ENCODE results near the gene KIF5A. TPM values are rescaled to one million over a fixed set of nuclear protein-coding genes. Genes with fewer than 3 reads are reported as not detected.

The KIF5A gene
- total RNA-seq, 1 donor from 2014 or later: 0.14 TPM

DNA sequence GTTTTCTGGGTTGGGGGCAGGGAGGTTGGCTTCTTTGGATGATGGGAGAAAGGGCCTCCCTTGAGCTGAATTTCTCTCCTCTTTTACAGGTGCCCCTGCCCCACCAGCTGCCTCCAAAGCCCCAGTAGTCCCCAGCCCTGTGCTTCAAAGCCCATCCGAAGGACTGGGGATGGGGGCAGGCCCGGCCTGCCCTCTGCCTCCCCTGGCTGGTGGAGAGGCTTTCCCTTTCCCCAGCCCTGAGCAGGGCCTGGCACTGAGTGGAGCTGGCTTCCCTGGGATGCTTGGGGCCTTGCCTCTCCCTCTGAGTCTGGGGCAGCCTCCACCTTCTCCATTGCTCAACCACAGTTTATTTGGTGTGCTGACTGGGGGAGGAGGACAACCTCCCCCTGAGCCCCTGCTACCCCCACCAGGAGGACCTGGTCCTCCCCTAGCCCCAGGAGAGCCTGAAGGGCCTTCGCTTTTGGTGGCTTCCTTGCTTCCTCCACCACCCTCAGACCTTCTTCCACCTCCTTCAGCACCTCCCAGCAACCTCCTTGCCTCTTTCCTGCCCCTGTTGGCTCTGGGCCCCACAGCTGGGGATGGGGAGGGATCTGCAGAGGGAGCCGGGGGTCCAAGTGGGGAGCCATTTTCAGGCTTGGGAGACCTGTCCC is 23.2 kb upstream of the KIF5A start:
- Histone ChIP-seq H3K36me3 (peaks cover 75% of the 10 kb centered on the region), H3K27ac (no peak overlapping the region), H3K27me3 (no peaks in the 10 kb centered on the region), H3K4me1 (peaks cover 24% of the 10 kb centered on the region), H3K4me3 (no peak overlapping the region), H3K9me3 (no peaks in the 10 kb centered on the region)
- intact Hi-C loops (cut with DNase I): no loop called here
- no peak for DNase-seq
- no peak for ATAC-seq
- TF ChIP-seq, protein P1, sequence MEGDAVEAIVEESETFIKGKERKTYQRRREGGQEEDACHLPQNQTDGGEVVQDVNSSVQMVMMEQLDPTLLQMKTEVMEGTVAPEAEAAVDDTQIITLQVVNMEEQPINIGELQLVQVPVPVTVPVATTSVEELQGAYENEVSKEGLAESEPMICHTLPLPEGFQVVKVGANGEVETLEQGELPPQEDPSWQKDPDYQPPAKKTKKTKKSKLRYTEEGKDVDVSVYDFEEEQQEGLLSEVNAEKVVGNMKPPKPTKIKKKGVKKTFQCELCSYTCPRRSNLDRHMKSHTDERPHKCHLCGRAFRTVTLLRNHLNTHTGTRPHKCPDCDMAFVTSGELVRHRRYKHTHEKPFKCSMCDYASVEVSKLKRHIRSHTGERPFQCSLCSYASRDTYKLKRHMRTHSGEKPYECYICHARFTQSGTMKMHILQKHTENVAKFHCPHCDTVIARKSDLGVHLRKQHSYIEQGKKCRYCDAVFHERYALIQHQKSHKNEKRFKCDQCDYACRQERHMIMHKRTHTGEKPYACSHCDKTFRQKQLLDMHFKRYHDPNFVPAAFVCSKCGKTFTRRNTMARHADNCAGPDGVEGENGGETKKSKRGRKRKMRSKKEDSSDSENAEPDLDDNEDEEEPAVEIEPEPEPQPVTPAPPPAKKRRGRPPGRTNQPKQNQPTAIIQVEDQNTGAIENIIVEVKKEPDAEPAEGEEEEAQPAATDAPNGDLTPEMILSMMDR (IDR thresholded peaks at IDR 0.05): no peak

DNA sequence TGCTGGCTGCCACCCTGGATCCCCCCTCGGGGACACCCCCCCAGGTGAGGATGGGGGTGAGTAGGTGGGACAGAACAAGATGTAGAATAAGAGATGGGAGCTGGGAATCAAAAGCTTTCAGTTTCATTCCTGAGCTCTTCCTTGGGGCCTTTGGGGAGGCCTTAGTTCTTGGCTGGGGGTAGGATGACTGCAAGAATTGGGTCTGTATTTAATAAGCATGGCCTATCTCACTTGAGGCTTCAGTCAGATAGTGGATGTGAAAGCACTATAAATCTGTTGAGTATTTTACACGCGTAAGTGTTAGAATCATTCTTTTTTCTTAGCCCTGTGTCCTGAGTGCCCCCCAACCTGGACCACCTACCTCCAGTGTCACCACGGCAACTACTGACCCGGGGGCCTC is 22.7 kb upstream of the KIF5A start:
- H3K27ac ChIP-seq: no peak overlapping the region
- H3K36me3 ChIP-seq: peaks cover 81% of the 10 kb centered on the region
- ATAC-seq: no peak
- H3K4me3 ChIP-seq: no peak overlapping the region
- H3K27me3 ChIP-seq: no peaks in the 10 kb centered on the region
- intact Hi-C loops (cut with DNase I): no loop called here
- DNase-seq: no peak
- H3K4me1 ChIP-seq: peaks cover 19% of the 10 kb centered on the region
- TF ChIP-seq, protein P1 (IDR thresholded peaks at IDR 0.05): no peak
- no peaks in the 10 kb centered on the region for H3K9me3 ChIP-seq

DNA sequence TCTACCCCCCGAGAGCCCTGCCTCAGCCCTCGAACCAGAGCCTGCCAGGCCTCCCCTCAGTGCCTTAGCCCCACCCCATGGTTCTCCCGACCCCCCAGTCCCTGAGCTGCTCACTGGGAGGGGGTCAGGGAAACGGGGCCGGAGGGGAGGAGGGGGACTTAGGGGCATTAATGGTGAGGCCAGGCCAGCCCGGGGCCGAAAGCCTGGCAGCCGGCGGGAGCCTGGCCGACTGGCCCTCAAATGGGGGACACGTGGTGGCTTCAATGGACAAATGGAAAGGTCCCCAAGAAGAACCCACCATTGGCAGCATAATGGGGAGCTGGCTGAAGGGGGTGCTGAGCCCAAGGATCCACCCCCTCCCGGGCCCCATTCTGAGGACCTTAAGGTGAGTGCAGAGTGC is 21.7 kb upstream of the KIF5A start:
- TF ChIP-seq, protein P1 (IDR thresholded peaks at IDR 0.05): no peak
- Histone ChIP-seq H3K9me3 (no peaks in the 10 kb centered on the region), H3K36me3 (peaks cover 91% of the 10 kb centered on the region), H3K4me3 (no peak overlapping the region), H3K27me3 (no peaks in the 10 kb centered on the region), H3K4me1 (peaks cover 19% of the 10 kb centered on the region), H3K27ac (no peak overlapping the region)
- ATAC-seq (no peak), DNase-seq (no peak)
- intact Hi-C loops (cut with DNase I): no loop called here

DNA sequence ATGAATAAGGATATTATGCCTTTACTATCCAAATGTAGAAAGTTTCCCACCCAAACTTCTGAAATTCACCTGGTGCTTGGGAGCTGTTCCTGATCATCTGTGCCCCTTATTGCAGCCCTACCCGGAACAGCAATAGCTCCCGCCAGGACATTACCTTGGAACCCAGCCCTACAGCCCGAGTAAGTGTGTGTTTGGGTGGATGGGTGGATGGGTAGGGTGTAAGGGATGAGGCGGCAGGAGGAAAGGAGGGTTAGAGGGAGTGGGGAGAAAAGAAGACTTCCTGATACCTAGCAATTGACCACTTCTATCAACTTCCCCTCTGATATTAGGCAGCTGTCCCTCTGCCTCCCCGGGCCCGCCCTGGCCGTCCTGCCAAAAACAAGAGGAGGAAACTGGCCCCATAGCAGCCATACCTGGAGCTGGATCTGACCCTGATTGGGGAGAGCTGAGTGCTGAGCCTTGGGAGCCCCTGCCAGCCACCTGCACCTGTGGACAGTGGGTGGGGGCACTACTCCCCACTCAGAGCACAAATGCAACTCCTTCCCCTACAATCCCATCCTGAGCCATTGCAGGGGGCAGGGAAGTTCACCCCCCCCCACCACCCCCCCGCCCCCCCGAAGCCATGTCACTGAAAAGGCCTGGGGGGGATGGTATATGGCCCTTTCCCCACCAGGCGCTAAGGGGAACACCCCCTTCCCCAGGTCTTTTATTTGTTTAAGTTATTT is 20.9 kb upstream of the KIF5A start:
- intact Hi-C loops (cut with DNase I): no loop called here
- H3K36me3 ChIP-seq: peaks cover 99% of the 10 kb centered on the region

DNA sequence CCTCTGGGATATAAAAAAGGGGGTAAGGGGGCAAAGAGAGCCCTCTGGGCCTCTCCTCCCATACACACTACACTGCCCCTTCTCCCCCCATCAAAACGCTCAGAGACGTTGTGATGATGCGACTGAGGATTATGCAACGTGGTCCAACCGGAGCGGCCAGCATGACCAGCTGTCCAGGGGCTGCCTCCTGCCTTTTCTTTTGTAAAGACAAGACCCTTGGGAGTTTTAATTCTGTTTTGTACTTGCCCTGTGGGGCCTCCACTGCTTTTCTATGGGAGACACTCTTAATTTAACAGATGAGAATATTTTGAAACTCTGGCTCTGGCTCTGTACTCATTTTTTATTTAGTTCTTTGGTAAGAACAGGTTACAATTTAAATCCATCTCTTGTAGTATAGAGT is 20.0 kb upstream of the KIF5A start:
- no peak overlapping the region for H3K27ac ChIP-seq
- no peaks in the 10 kb centered on the region for H3K9me3 ChIP-seq
- DNase-seq: no peak
- no peak overlapping the region for H3K4me3 ChIP-seq
- intact Hi-C loops (cut with DNase I): no loop called here
- peaks cover 6% of the 10 kb centered on the region for H3K4me1 ChIP-seq
- TF ChIP-seq, protein P1 (IDR thresholded peaks at IDR 0.05): no peak
- H3K27me3 ChIP-seq: no peaks in the 10 kb centered on the region
- no peak for ATAC-seq
- peaks cover 99% of the 10 kb centered on the region for H3K36me3 ChIP-seq

More for the DNA sequence above, 20.9 kb upstream of the KIF5A start:
- Histone ChIP-seq H3K4me3 (no peak overlapping the region), H3K9me3 (no peaks in the 10 kb centered on the region), H3K27me3 (no peaks in the 10 kb centered on the region), H3K27ac (no peak overlapping the region), H3K4me1 (peaks cover 14% of the 10 kb centered on the region)
- TF ChIP-seq, protein P1 (IDR thresholded peaks at IDR 0.05): no peak
- no peak for DNase-seq
- ATAC-seq: no peak

All from upper lobe of right lung (tissue), 1 donor.